Measurements from ENCODE around the gene GALNT10.

- TF ChIP-seq BACH2 (CRISPR knock-in tag; IDR thresholded peaks at IDR 0.05; ENCODE audit: borderline replicate concordance): no peak
- TF ChIP-seq ISL1 (CRISPR knock-in tag; IDR thresholded peaks at IDR 0.05): no peak
- TF ChIP-seq CREB5 (CRISPR knock-in tag; IDR thresholded peaks at IDR 0.05; ENCODE audit: low read depth): no peak
- no peak for TF ChIP-seq ZFP3 (CRISPR knock-in tag; IDR thresholded peaks at IDR 0.05)
- no peak for TF ChIP-seq ARNTL (CRISPR knock-in tag; IDR thresholded peaks at IDR 0.05; ENCODE audit: borderline replicate concordance, low read depth)
- TF ChIP-seq ZNF8 (CRISPR knock-in tag; IDR thresholded peaks at IDR 0.05): no peak
These were observed 131.0 kb downstream of the GALNT10 start for GRCh38 chr5:154321546-154321945.
